GM21447 (cell line): ENCODE measurements around the gene TCF3.

Experiments
- ATAC-seq: cut with Tn5 transposase; IDR thresholded peaks from one replicate; pipeline ENCODE4 v1.9.1; 2021; ENCODE audit not compliant: unreplicated experiment

Gene TCF3

GRCh38 chr19:1632462-1633268, 19.8 kb downstream of the TCF3 start:
- no peak for ATAC-seq

GRCh38 chr19:1631557-1632100, 20.8 kb downstream of the TCF3 start:
- no peak for ATAC-seq

- ATAC-seq: no peak
Measured at GRCh38 chr19:1630811-1631210, 21.6 kb downstream of the TCF3 start.

GRCh38 chr19:1630012-1630411, 22.4 kb downstream of the TCF3 start:
- ATAC-seq: no peak

GRCh38 chr19:1629256-1629808, 23.1 kb downstream of the TCF3 start:
- no peak for ATAC-seq

GRCh38 chr19:1627194-1627593, 25.2 kb downstream of the TCF3 start:
- no peak for ATAC-seq

- no peak for ATAC-seq
Measured at GRCh38 chr19:1626417-1627010, 25.9 kb downstream of the TCF3 start.

GRCh38 chr19:1624458-1624857, 28.0 kb downstream of the TCF3 start:
- ATAC-seq: no peak

- ATAC-seq: no peak
Measured at GRCh38 chr19:1622541-1622940, 29.9 kb downstream of the TCF3 start.

GRCh38 chr19:1622007-1622406, 30.4 kb downstream of the TCF3 start:
- ATAC-seq: no peak

GRCh38 chr19:1621574-1621973, 30.8 kb downstream of the TCF3 start:
- ATAC-seq: no peak

GRCh38 chr19:1621021-1621420, 31.4 kb downstream of the TCF3 start:
- ATAC-seq: no peak

GRCh38 chr19:1620502-1620901, 31.9 kb downstream of the TCF3 start:
- ATAC-seq: no peak

- ATAC-seq: no peak
Measured at GRCh38 chr19:1619703-1620102, 32.7 kb downstream of the TCF3 start.

GRCh38 chr19:1619094-1619439, 33.3 kb downstream of the TCF3 start:
- ATAC-seq: no peak

GRCh38 chr19:1618157-1619093, 34.0 kb downstream of the TCF3 start:
- ATAC-seq: no peak

- no peak for ATAC-seq
Measured at GRCh38 chr19:1616875-1617274, 35.5 kb downstream of the TCF3 start.

- no peak for ATAC-seq
Measured at GRCh38 chr19:1616396-1616795, 36.0 kb downstream of the TCF3 start.

- ATAC-seq: no peak
Measured at GRCh38 chr19:1615156-1615765, 37.2 kb downstream of the TCF3 start.

- no peak for ATAC-seq
Measured at GRCh38 chr19:1613808-1614570, 38.4 kb downstream of the TCF3 start.
